HepG2 (cell line): ENCODE measurements around the gene CARMIL3. TPM values are rescaled to one million over a fixed set of nuclear protein-coding genes. Genes with fewer than 3 reads are reported as not detected.

Source experiments
- ARID2 ChIP-seq: sonication (generic); formaldehyde crosslinking; IDR thresholded peaks from 2 replicates; pipeline ENCODE4 v1.8.1; 2022; ENCODE audit warnings: mild to moderate bottlenecking, missing genetic modification reagents, borderline replicate concordance
- ATAD3A ChIP-seq: sonication (generic); formaldehyde crosslinking; IDR thresholded peaks from 2 replicates; pipeline ENCODE4 v1.4.0; 2020; ENCODE audit warnings: missing genetic modification reagents
- ATF5 ChIP-seq: sonication (generic); formaldehyde crosslinking; IDR thresholded peaks from 2 replicates; pipeline ENCODE4 v1.4.0; 2020; ENCODE audit warnings: mild to moderate bottlenecking, low read depth, missing genetic modification reagents
- CCAR2 ChIP-seq: fragments of 200-400 bp; formaldehyde crosslinking; optimal IDR thresholded peaks from 2 replicates; pipeline ENCODE3; 2018; ENCODE audit warnings: low read depth, mild to moderate bottlenecking, low read length, moderate library complexity
- ERF ChIP-seq: IDR thresholded peaks from 2 replicates; pipeline ENCODE4 v1.6.1; 2018; ENCODE audit warnings: missing biosample characterization, missing genetic modification reagents
- FOXP1 ChIP-seq, 2 experiments: fragments of 450-650 bp in 1 of 2; IDR thresholded peaks; 2 replicates each; pipeline ENCODE4 v1.6.1; 2017 to 2018; ENCODE audit warnings: antibody characterized with exemption in 1 of 2
- HCFC1 ChIP-seq: fragments of 150-350 bp; IDR thresholded peaks from 2 replicates; pipeline ENCODE4 v1.6.1; 2014; ENCODE audit warnings: low read depth, low read length
- HMGXB4 ChIP-seq, 2 experiments: sonication (generic) in 1 of 2; formaldehyde crosslinking in 1 of 2; IDR thresholded peaks; 2 replicates each; pipeline versions ENCODE4 v1.4.0 to v1.6.1; 2018 to 2020; ENCODE audit warnings: missing genetic modification reagents in 2 of 2, borderline replicate concordance in 1 of 2, low read depth in 1 of 2, mild to moderate bottlenecking in 1 of 2, missing biosample characterization in 1 of 2
- HOXA9 ChIP-seq: sonication (generic); formaldehyde crosslinking; IDR thresholded peaks from 2 replicates; pipeline ENCODE4 v1.8.1; 2022; ENCODE audit warnings: missing genetic modification reagents, mild to moderate bottlenecking, moderate library complexity, borderline replicate concordance
- MXD3 ChIP-seq: IDR thresholded peaks from 2 replicates; pipeline ENCODE4 v1.6.1; 2016; ENCODE audit warnings: mild to moderate bottlenecking, missing biosample characterization, missing genetic modification reagents
- NR1H2 ChIP-seq: sonication (generic); formaldehyde crosslinking; IDR thresholded peaks from 2 replicates; pipeline ENCODE4 v1.8.1; 2022; ENCODE audit warnings: low read depth, missing genetic modification reagents, borderline replicate concordance
- PHF20 ChIP-seq: sonication (generic); formaldehyde crosslinking; IDR thresholded peaks from 2 replicates; pipeline ENCODE4 v1.5.0; 2020; ENCODE audit warnings: mild to moderate bottlenecking, missing genetic modification reagents
- RAD21 ChIP-seq: fragments of 450-650 bp; formaldehyde crosslinking; IDR thresholded peaks from 2 replicates; pipeline ENCODE4 v1.5.0; 2020; ENCODE audit warnings: mild to moderate bottlenecking
- SAFB2 ChIP-seq: sonication (generic); formaldehyde crosslinking; IDR thresholded peaks from 2 replicates; pipeline ENCODE4 v1.5.1; 2020; ENCODE audit warnings: missing genetic modification reagents, low read depth, mild to moderate bottlenecking, borderline replicate concordance
- SALL1 ChIP-seq: sonication (generic); formaldehyde crosslinking; IDR thresholded peaks from 2 replicates; pipeline ENCODE4 v1.8.0; 2022; ENCODE audit warnings: mild to moderate bottlenecking, missing genetic modification reagents
- SNAPC5 ChIP-seq: sonication (generic); formaldehyde crosslinking; IDR thresholded peaks from 2 replicates; pipeline ENCODE4 v1.8.1; 2023; ENCODE audit warnings: mild to moderate bottlenecking, missing genetic modification reagents, borderline replicate concordance
- SOX13 ChIP-seq, 3 experiments: fragments of 450-650 bp in 1 of 3; sonication (generic) in 1 of 3; formaldehyde crosslinking in 1 of 3; IDR thresholded peaks in 2 of 3; conservative IDR thresholded peaks in 1 of 3; 2 replicates each; pipeline versions ENCODE4 v1.5.0 to v1.6.1; 2016 to 2020; ENCODE audit warnings: antibody characterized with exemption in 1 of 3, mild to moderate bottlenecking in 1 of 3, missing compliant biosample characterization in 1 of 3, missing genetic modification reagents in 1 of 3, moderate library complexity in 1 of 3
- SRF ChIP-seq: IDR thresholded peaks from 2 replicates; pipeline ENCODE4 v1.6.1; 2011; ENCODE audit warnings: mild to moderate bottlenecking, low read depth, low read length, moderate library complexity
- TBL1XR1 ChIP-seq: fragments of 150-350 bp; IDR thresholded peaks from 2 replicates; pipeline ENCODE4 v1.6.1; 2014; ENCODE audit warnings: borderline replicate concordance, low read length; ENCODE audit not compliant: partially characterized antibody
- TCF7L2 ChIP-seq: IDR thresholded peaks from 2 replicates; pipeline ENCODE4 v1.6.1; 2011; ENCODE audit warnings: mild to moderate bottlenecking, low read depth, low read length, moderate library complexity
- ZFP82 ChIP-seq: sonication (generic); formaldehyde crosslinking; IDR thresholded peaks from 2 replicates; pipeline ENCODE4 v1.5.1; 2020; ENCODE audit warnings: mild to moderate bottlenecking, missing genetic modification reagents, borderline replicate concordance
- ZFY ChIP-seq: sonication (generic); formaldehyde crosslinking; IDR thresholded peaks from 2 replicates; pipeline ENCODE4 v1.4.0; 2020; ENCODE audit warnings: missing genetic modification reagents
- ZFYVE20 ChIP-seq: sonication (generic); formaldehyde crosslinking; IDR thresholded peaks from 2 replicates; pipeline ENCODE4 v1.8.0; 2023; ENCODE audit warnings: low read depth, mild to moderate bottlenecking, moderate library complexity, missing genetic modification reagents, borderline replicate concordance
- ZNF18 ChIP-seq: sonication (generic); formaldehyde crosslinking; IDR thresholded peaks from 2 replicates; pipeline ENCODE4 v1.8.0; 2022; ENCODE audit warnings: mild to moderate bottlenecking, missing genetic modification reagents; ENCODE audit not compliant: insufficient replicate concordance
- ZNF660 ChIP-seq: sonication (generic); formaldehyde crosslinking; IDR thresholded peaks from 2 replicates; pipeline ENCODE4 v1.5.1; 2020; ENCODE audit warnings: mild to moderate bottlenecking, low read depth, missing genetic modification reagents, borderline replicate concordance
- polyA plus RNA-seq, 8 experiments: library from polyadenylated mRNA; depleted of rRNA in 3 of 8; stranded (reverse) in 7 of 8; unstranded in 1 of 8; fragments of >200 nt; fragmentation: Illumina TruSeq in 4 of 8; extraction: Trizol in 4 of 8; gene quantifications; 2 replicates each; pipeline versions ENCODE4 v1.2.1 to v1.2.3, GENCODE V29; 2011 to 2016; ENCODE audit warnings: low read depth in 4 of 8, missing spikeins in 1 of 8, mixed read lengths in 1 of 8; ENCODE audit not compliant: insufficient read depth in 1 of 8
- total RNA-seq, 5 experiments: library from RNA; depleted of rRNA; stranded (reverse); fragments of >200 nt; fragmentation: Illumina TruSeq; extraction: Trizol; gene quantifications; 2 replicates each; pipeline ENCODE4 v1.2.3, GENCODE V29; 2016; ENCODE audit warnings: low read depth in 1 of 5

The CARMIL3 gene
- total and polyA plus RNA-seq, 2 of the 13 experiments (the other 11 are each of a cell fraction or from before 2014, with no cell fraction given) = 0.27 to 0.55 TPM

- no peak for TF ChIP-seq SNAPC5 (CRISPR knock-in tag)
- TF ChIP-seq FOXP1 (IDR thresholded peaks at IDR 0.05) = no peak
- no peak for TF ChIP-seq FOXP1 (CRISPR knock-in tag; IDR thresholded peaks at IDR 0.05)
- no peak for TF ChIP-seq ZFP82 (CRISPR knock-in tag)
- TF ChIP-seq HOXA9 (CRISPR knock-in tag) = no peak
- no peak for TF ChIP-seq ZNF18 (CRISPR knock-in tag)
- TF ChIP-seq SRF = no peak
- TF ChIP-seq MXD3 (CRISPR knock-in tag) = no peak
- no peak for TF ChIP-seq ZFY (CRISPR knock-in tag)
- 0 out of 2 replicates have a peak, but pooled peaks have one; percentile 52 for TF ChIP-seq SALL1 (CRISPR knock-in tag)
- TF ChIP-seq PHF20 (CRISPR knock-in tag) = peak; percentile 32; the same call in 1 of the 2 replicates
- TF ChIP-seq ATF5 (CRISPR knock-in tag) = no peak
- TF ChIP-seq RAD21 (CRISPR knock-in tag) = peak; percentile 99
- TF ChIP-seq SOX13 (IDR thresholded peaks at IDR 0.05) = no peak
- TF ChIP-seq SOX13 (CRISPR knock-in tag; conservative IDR thresholded peaks at IDR 0.05 in 1 of 2, IDR thresholded peaks at IDR 0.05 in 1 of 2) = no peak
- peak; percentile 62 for TF ChIP-seq TBL1XR1
- no peak for TF ChIP-seq SAFB2 (CRISPR knock-in tag)
- TF ChIP-seq ARID2 (CRISPR knock-in tag) = no peak
- no peak for TF ChIP-seq ZNF660 (CRISPR knock-in tag)
- TF ChIP-seq NR1H2 = no peak
- peak; percentile 89 for TF ChIP-seq ERF
- TF ChIP-seq HMGXB4 (CRISPR knock-in tag; IDR thresholded peaks at IDR 0.05; ENCODE audit: borderline replicate concordance in 1 of 2, low read depth in 1 of 2) = peak; percentile 75 to 91; a peak in 3 of 4 replicates
- TF ChIP-seq HCFC1 = no peak
- TF ChIP-seq ZFYVE20 (CRISPR knock-in tag) = no peak
- peak; percentile 55 for TF ChIP-seq CCAR2
- TF ChIP-seq TCF7L2 = no peak
- TF ChIP-seq ATAD3A (CRISPR knock-in tag) = no peak
Observed at GRCh38 chr14:24058260-24058950, 6.6 kb downstream of the CARMIL3 start (continued).
